Heart left ventricle (tissue), 16 donors: ENCODE data around the gene YRDC. TPM values are rescaled to one million over a fixed set of nuclear protein-coding genes. Genes with fewer than 3 reads are reported as not detected.

ENCODE experiments used
- ATAC-seq, 4 donors: fragments of 200-7000 bp; cut with Tn5 transposase; one replicate each; pipeline ENCODE4 v1.9.1; 2020 to 2022; ENCODE audit warnings: moderate library complexity in 4 of 4, mild to moderate bottlenecking in 3 of 4, moderate number of reproducible peaks in 1 of 4
- DNase-seq, 5 donors: peaks; one replicate each; pipeline ENCODE4 v3.0.0-alpha.2; 2020
- H3K27ac ChIP-seq, 12 donors: fragments of 200-600 bp; sonication (generic) in 4 of 12; one replicate each; pipeline versions ENCODE4 v1.5.0 to v1.8.0; 2016 to 2022; ENCODE audit warnings: mild to moderate bottlenecking in 2 of 12
- H3K27me3 ChIP-seq, 9 donors: fragments of 200-600 bp; sonication (generic) in 2 of 9; one replicate each; pipeline versions ENCODE4 v1.5.1 to v1.8.0; 2016 to 2022; ENCODE audit warnings: mild to moderate bottlenecking in 3 of 9
- H3K36me3 ChIP-seq, 9 donors: fragments of 200-600 bp; sonication (generic) in 2 of 9; one replicate each; pipeline versions ENCODE4 v1.5.0 to v1.8.0; 2018 to 2022; ENCODE audit warnings: mild to moderate bottlenecking in 2 of 9
- H3K4me1 ChIP-seq, 12 donors: fragments of 200-600 bp; sonication (generic) in 4 of 12; one replicate each; pipeline versions ENCODE4 v1.5.0 to v1.8.0; 2016 to 2022; ENCODE audit warnings: mild to moderate bottlenecking in 3 of 12
- H3K4me3 ChIP-seq, 12 donors: fragments of 200-600 bp; sonication (generic) in 4 of 12; one replicate each; pipeline versions ENCODE4 v1.5.0 to v1.8.0; 2017 to 2022; ENCODE audit warnings: mild to moderate bottlenecking in 9 of 12, moderate library complexity in 4 of 12
- H3K9me3 ChIP-seq, 12 donors: fragments of 200-600 bp; sonication (generic) in 4 of 12; one replicate each; pipeline versions ENCODE4 v1.5.0 to v1.8.0; 2016 to 2022; ENCODE audit warnings: mild to moderate bottlenecking in 1 of 12
- CTCF ChIP-seq, 12 donors: fragments of 200-600 bp; sonication (generic) in 4 of 12; IDR thresholded peaks; one replicate each; pipeline versions ENCODE4 v1.5.0 to v1.8.0; 2018 to 2022; ENCODE audit warnings: antibody characterized with exemption in 12 of 12, mild to moderate bottlenecking in 5 of 12
- POLR2A ChIP-seq, 2 donors: fragments of 450-650 bp; IDR thresholded peaks; one replicate each; pipeline ENCODE4 v1.6.1; 2017; ENCODE audit warnings: antibody characterized with exemption in 2 of 2, mild to moderate bottlenecking in 2 of 2, moderate library complexity in 2 of 2
- WGBS, 4 donors: extraction: QIAGEN DNeasy Blood & Tissue Kit in 2 of 4; methylation state at CpG; one replicate each; pipeline versions ENCODE4 v1.1.5 to v1.1.7; 2013 to 2018; 5-methylcytosine and 5-hydroxymethylcytosine counted together
- intact Hi-C, 10 donors: fragments of 100-400 bp; cut with DNase I; formaldehyde crosslinking; loops; one replicate each; pipeline versions ENCODE4 v1.11.1 to v1.14.2; 2022
- polyA plus RNA-seq, 2 donors: library from polyadenylated mRNA; stranded (reverse); fragments of 200-250 nt; gene quantifications; one replicate each; pipeline ENCODE4 v1.2.3, GENCODE V29; 2013
- total RNA-seq, 9 donors: library from RNA; depleted of rRNA in 2 of 9; stranded (reverse); fragments of >200 nt in 2 of 9; fragmentation: NEBNext Ultra II Directional in 3 of 9; extraction: Animal tissue kit (Norgen Biotek cat#: 25700) in 3 of 9; gene quantifications; one replicate each; pipeline versions ENCODE4 v1.1.0 to v1.2.4, GENCODE V29; 2016 to 2023
- donor health status: ischemic (EF 13 %, LVEDD 7.1; RV severe dilation, severe dysfunction).
- donor health status: healthy with polysubstance abuse.
- donor health status: DM: no; HTN: yes; CAD: no.
- donor health status: DM: no; HTN: no; CAD: no.
- donor health status: ischemic (EF 25% LVEDD 6.9; RV normal size, moderate dysfunction).
- donor health status: ischemic (EF 25% LVEDD 5.7; RV mildly dilated, moderate dysfunction).
- donor health status: healthy.
- donor health status: DM: yes; HTN: yes; CAD: no.
- donor health status: ischemic (EF 35%, LVEDD 5.7; RV mildly dilated, moderate dysfunction).
- donor health status: nonischemic (EF 11% LVEDD 7.7; RV severe dilation, severe dysfunction).
- donor health status: DM: yes; HTN: yes; CAD: no.
- donor health status: PGD.
- donor health status: ischemic (EF 29% LVEDD 5.4; RV normal size, mild dysfunction).
- donor health status: nonischemic (EF 23%, LVEDD 6.1; RV moderate dilation, normal function).

Gene YRDC
- total and polyA plus RNA-seq, 11 donors = 2.8 to 21.3 (median 6.1) TPM

- ATAC-seq = no peak
- TF ChIP-seq POLR2A (IDR thresholded peaks at IDR 0.05) (no peak), CTCF (IDR thresholded peaks at IDR 0.05) (no peak)
- H3K4me3 ChIP-seq = no peak overlapping the region
- H3K9me3 ChIP-seq = no peaks in the 10 kb centered on the region
- no peaks in the 10 kb centered on the region for H3K4me1 ChIP-seq
- DNase-seq = no peak
- 3 to 20% (median 7%) methylated on average over 2 of the region's 2 CpGs for WGBS, 4 donors
- H3K36me3 ChIP-seq = no peaks in the 10 kb centered on the region
- peaks cover 25 to 78% (median 49%) of the 10 kb centered on the region in 9 donors for H3K27me3 ChIP-seq
- intact Hi-C loops = no loop called here
- no peak overlapping the region for H3K27ac ChIP-seq
Measured at GRCh38 chr1:37767488-37767887, 40.5 kb downstream of the YRDC start.

- no peak for DNase-seq
- H3K4me3 ChIP-seq = no peak overlapping the region
- no peak for ATAC-seq
- H3K27me3 ChIP-seq = peaks cover 28 to 87% (median 56%) of the 10 kb centered on the region in 9 donors
- no peaks in the 10 kb centered on the region for H3K4me1 ChIP-seq
- H3K36me3 ChIP-seq = no peaks in the 10 kb centered on the region
- WGBS, 4 donors = 6 to 15% (median 8%) methylated on average over 21 to 27 of the region's 27 CpGs
- H3K9me3 ChIP-seq = no peaks in the 10 kb centered on the region
- TF ChIP-seq POLR2A (IDR thresholded peaks at IDR 0.05) (no peak), CTCF (IDR thresholded peaks at IDR 0.05) (no peak)
- intact Hi-C loops = no loop called here
- no peak overlapping the region for H3K27ac ChIP-seq
Measured at GRCh38 chr1:37765916-37766664, 41.9 kb downstream of the YRDC start.

- ATAC-seq (no peak), DNase-seq (no peak)
- intact Hi-C loops = no loop called here
- H3K4me1 ChIP-seq = no peaks in the 10 kb centered on the region
- peaks cover 30 to 89% (median 62%) of the 10 kb centered on the region in 9 donors for H3K27me3 ChIP-seq
- no peaks in the 10 kb centered on the region for H3K36me3 ChIP-seq
- H3K4me3 ChIP-seq = peak within 1 kb of the TSS in 1 of 12 donors; percentile 6
- TF ChIP-seq POLR2A (IDR thresholded peaks at IDR 0.05) = no peak
- no peak for TF ChIP-seq CTCF (IDR thresholded peaks at IDR 0.05)
- H3K9me3 ChIP-seq = no peaks in the 10 kb centered on the region
- H3K27ac ChIP-seq = no peak within 1 kb of the TSS
- 3 to 4% (median 3%) methylated on average over 31 to 33 of the region's 33 CpGs for WGBS, 4 donors
Measured at GRCh38 chr1:37764888-37765441, 43.0 kb downstream of the YRDC start, which contains the start of gene EPHA10. EPHA10 (minus strand) TSS chr1:37765120; CDS start chr1:37765066, 54 bp downstream.

GRCh38 chr1:37764414-37764825, 43.6 kb downstream of the YRDC start:
- peak in 3 of 5 donors; percentile 15 to 50 (median 43) for DNase-seq
- WGBS, 4 donors = 2 to 8% (median 5%) methylated on average over 22 to 29 of the region's 29 CpGs
- Histone ChIP-seq H3K4me3 (no peak overlapping the region), H3K27ac (no peak overlapping the region), H3K9me3 (no peaks in the 10 kb centered on the region), H3K36me3 (no peaks in the 10 kb centered on the region), H3K27me3 (peaks cover 30 to 93% (median 63%) of the 10 kb centered on the region in 9 donors), H3K4me1 (no peaks in the 10 kb centered on the region)
- TF ChIP-seq CTCF (IDR thresholded peaks at IDR 0.05) = no peak
- TF ChIP-seq POLR2A (IDR thresholded peaks at IDR 0.05) = no peak
- intact Hi-C loops = no loop called here
- peak in 3 of 4 donors; percentile 37 to 64 (median 55) for ATAC-seq
